Measurements from ENCODE around the gene TANC1.
A peak's percentile ranks its signal among the peaks of the same experiment; 100 is the strongest.
"Not testable (repeated sequence)": the region's sequence is repeated elsewhere in the genome, so short reads cannot be mapped to it uniquely, and the experiment has no call there.

The TANC1 gene

GRCh38 chr2:159094173-159094737 is 125.8 kb downstream of the TANC1 start:
- DNase-seq = no peak

GRCh38 chr2:159095813-159096212 is 127.4 kb downstream of the TANC1 start:
- DNase-seq = no peak

GRCh38 chr2:159096302-159096855 is 127.9 kb downstream of the TANC1 start:
- DNase-seq = not testable (repeated sequence)

- DNase-seq = no peak
Measured at GRCh38 chr2:159096901-159097300, 128.5 kb downstream of the TANC1 start.

- no peak for DNase-seq
Measured at GRCh38 chr2:159098361-159098760, 129.9 kb downstream of the TANC1 start.

GRCh38 chr2:159098921-159099411 is 130.5 kb downstream of the TANC1 start:
- DNase-seq = no peak

GRCh38 chr2:159101755-159102489 is 133.5 kb downstream of the TANC1 start:
- DNase-seq = no peak

- DNase-seq = no peak
Measured at GRCh38 chr2:159103411-159103810, 135.0 kb downstream of the TANC1 start.

- no peak for DNase-seq
Measured at GRCh38 chr2:159106109-159106508, 137.7 kb downstream of the TANC1 start.

GRCh38 chr2:159108181-159108893 is 139.9 kb downstream of the TANC1 start:
- DNase-seq = no peak

GRCh38 chr2:159109517-159109916 is 141.1 kb downstream of the TANC1 start:
- DNase-seq = no peak

GRCh38 chr2:159110784-159111183 is 142.3 kb downstream of the TANC1 start:
- DNase-seq = no peak

- DNase-seq = no peak
Measured at GRCh38 chr2:159111346-159111927, 143.0 kb downstream of the TANC1 start.

- DNase-seq = no peak
Measured at GRCh38 chr2:159114835-159115234, 146.4 kb downstream of the TANC1 start.

- DNase-seq = no peak
Measured at GRCh38 chr2:159116922-159117321, 148.5 kb downstream of the TANC1 start.

GRCh38 chr2:159117658-159118057 is 149.2 kb downstream of the TANC1 start:
- DNase-seq = no peak

GRCh38 chr2:159118115-159118858 is 149.8 kb downstream of the TANC1 start:
- DNase-seq = peak; percentile 43 to 73

GRCh38 chr2:159118859-159119500 is 150.5 kb downstream of the TANC1 start:
- DNase-seq = no peak

- DNase-seq = no peak
Measured at GRCh38 chr2:159119652-159120257, 151.3 kb downstream of the TANC1 start.

GRCh38 chr2:159123786-159124185 is 155.3 kb downstream of the TANC1 start:
- DNase-seq = no peak

- peak; percentile 33 to 61 for DNase-seq
Measured at GRCh38 chr2:159124441-159124911, 156.0 kb downstream of the TANC1 start.

Measured in AML-193 (cell line).